Measurements from ENCODE around the gene MZT2A.
"Not testable (repeated sequence)": the region's sequence is repeated elsewhere in the genome, so short reads cannot be mapped to it uniquely, and the experiment has no call there.

DNA sequence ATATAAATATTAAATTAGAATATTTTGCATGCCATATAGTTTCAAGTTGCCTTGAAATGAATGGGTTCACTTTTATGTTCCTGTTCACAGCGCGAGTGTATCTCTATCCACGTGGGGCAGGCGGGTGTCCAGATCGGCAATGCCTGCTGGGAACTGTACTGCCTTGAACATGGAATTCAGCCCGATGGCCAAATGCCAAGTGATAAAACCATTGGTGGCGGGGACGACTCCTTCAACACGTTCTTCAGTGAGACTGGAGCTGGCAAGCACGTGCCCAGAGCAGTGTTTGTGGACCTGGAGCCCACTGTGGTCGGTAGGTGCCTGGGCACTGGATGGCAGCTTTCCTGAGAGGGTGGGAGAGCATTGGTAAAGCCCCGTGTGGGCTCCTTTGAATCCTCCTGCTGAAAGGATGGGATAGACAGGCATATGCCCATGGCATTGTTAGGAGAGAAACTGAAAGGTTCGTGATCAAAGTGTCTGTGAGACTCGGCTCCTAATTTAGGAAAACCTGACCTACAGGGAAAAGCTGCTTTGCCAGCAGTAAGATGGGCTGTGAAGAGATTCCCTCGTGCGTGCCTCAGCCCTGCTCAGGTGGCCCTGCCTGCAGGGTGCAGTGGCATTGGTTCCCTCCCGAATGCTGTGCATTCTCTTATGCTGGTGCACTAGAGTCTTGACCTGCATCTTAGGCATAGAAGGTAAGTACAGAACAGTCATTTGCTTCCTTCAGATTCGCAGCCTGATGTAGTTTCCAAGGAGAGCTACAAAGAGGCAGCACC is 13.9 kb downstream of the MZT2A start:
- TF ChIP-seq KAT8 (IDR thresholded peaks at IDR 0.05; ENCODE audit: low read depth); ELF4 (CRISPR knock-in tag; IDR thresholded peaks at IDR 0.05); ZNF282 (CRISPR knock-in tag; IDR thresholded peaks at IDR 0.05); CBX5 (IDR thresholded peaks at IDR 0.05; ENCODE audit: borderline replicate concordance, low read depth); ZNF274 (IDR thresholded peaks at IDR 0.05; ENCODE audit: borderline replicate concordance, low read depth, low read length): not testable (repeated sequence)
- TF ChIP-seq, protein P1, sequence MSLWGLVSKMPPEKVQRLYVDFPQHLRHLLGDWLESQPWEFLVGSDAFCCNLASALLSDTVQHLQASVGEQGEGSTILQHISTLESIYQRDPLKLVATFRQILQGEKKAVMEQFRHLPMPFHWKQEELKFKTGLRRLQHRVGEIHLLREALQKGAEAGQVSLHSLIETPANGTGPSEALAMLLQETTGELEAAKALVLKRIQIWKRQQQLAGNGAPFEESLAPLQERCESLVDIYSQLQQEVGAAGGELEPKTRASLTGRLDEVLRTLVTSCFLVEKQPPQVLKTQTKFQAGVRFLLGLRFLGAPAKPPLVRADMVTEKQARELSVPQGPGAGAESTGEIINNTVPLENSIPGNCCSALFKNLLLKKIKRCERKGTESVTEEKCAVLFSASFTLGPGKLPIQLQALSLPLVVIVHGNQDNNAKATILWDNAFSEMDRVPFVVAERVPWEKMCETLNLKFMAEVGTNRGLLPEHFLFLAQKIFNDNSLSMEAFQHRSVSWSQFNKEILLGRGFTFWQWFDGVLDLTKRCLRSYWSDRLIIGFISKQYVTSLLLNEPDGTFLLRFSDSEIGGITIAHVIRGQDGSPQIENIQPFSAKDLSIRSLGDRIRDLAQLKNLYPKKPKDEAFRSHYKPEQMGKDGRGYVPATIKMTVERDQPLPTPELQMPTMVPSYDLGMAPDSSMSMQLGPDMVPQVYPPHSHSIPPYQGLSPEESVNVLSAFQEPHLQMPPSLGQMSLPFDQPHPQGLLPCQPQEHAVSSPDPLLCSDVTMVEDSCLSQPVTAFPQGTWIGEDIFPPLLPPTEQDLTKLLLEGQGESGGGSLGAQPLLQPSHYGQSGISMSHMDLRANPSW (CRISPR knock-in tag; IDR thresholded peaks at IDR 0.05), result not testable (repeated sequence)

Measured in K562 (cell line).